Choroid plexus epithelial cell (primary cell): ENCODE results near the gene AAMP.

Experiments used
- DNase-seq: peaks from one replicate; pipeline ENCODE4 v3.0.0-alpha.2; 2010; ENCODE audit warnings: low read depth
- H3K4me3 ChIP-seq: 2 replicates; pipeline ENCODE4 v1.5.1; 2011; ENCODE audit warnings: low read depth, mild to moderate bottlenecking, control low read depth, low read length, moderate library complexity
- TF ChIP-seq, protein P1 (sequence below): conservative IDR thresholded peaks from 2 replicates; pipeline ENCODE4 v1.5.1; 2011; ENCODE audit warnings: low read depth, mild to moderate bottlenecking, control low read depth, inconsistent platforms, low read length, moderate library complexity

AAMP gene

GRCh38 chr2:218260742-218261422 is 9.1 kb downstream of the AAMP start, which contains the start of gene GPBAR1:
Gene GPBAR1 (plus strand): TSS chr2:218261015. CDS start chr2:218262725, 1,710 bp downstream.
- TF ChIP-seq, protein P1, sequence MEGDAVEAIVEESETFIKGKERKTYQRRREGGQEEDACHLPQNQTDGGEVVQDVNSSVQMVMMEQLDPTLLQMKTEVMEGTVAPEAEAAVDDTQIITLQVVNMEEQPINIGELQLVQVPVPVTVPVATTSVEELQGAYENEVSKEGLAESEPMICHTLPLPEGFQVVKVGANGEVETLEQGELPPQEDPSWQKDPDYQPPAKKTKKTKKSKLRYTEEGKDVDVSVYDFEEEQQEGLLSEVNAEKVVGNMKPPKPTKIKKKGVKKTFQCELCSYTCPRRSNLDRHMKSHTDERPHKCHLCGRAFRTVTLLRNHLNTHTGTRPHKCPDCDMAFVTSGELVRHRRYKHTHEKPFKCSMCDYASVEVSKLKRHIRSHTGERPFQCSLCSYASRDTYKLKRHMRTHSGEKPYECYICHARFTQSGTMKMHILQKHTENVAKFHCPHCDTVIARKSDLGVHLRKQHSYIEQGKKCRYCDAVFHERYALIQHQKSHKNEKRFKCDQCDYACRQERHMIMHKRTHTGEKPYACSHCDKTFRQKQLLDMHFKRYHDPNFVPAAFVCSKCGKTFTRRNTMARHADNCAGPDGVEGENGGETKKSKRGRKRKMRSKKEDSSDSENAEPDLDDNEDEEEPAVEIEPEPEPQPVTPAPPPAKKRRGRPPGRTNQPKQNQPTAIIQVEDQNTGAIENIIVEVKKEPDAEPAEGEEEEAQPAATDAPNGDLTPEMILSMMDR, result no peak
- H3K4me3 ChIP-seq, result no peak within 1 kb of the TSS
- DNase-seq, result no peak

DNA sequence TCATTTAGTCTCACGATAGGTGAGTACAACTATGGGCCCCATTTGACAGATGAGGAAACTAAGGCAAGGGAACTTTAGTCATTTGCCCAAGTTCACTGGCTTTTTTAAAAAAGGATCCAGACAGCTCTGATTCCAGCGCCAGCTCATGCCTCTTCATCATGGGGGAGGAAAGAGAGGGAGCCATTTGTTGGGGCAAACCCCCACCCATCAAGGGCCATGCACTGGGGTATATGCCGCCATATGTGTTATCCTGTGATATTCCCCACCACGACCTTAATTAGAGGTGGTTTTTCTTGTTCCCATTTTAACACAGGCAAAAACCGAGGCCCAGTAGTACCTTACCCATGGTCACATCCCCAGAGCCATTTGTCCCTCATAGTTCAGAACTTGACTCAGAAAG is 9.8 kb downstream of the AAMP start:
- H3K4me3 ChIP-seq, result no peak overlapping the region
- TF ChIP-seq, protein P1, result no peak
- DNase-seq, result no peak

DNA sequence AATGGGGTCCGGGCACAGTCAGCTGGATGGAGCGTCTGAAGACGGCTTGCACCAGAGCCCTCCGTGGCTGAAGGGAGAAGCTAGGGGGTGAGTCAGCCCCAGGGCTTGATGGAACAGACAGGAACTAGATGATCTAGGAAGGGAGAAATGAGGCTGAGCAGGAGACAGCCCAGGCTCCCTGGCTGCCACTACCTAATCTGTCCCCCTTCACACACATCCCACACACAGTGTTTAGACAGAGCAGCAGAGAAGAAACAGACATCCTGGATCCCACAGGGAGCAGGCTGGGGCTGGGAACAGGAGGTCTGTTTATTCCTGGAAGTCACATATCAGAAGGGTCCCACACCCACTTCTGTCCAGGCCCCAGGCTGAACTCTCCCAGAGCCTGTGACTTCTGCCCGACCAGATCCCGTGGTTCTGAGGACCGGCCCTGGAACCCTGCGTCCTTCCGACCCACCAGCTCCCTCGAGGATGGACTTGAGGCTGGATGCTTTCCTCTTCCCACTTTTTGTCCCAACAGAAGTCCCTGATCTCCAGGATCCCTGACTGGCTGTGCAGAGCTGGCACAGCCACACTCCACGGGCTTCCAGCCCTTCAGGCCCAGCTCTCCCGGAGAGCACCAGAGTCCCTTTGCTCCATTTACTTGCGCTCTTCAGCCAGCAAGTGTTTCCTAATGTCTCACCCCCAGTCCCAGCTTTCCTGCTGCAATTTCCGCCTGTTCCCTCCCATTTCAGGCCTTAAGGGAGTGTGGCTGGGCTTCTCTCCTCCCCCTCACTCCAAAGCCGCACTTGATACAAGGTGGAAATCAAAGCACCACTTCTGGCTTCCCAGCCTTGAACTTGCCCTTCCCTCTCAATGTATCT is 10.6 kb downstream of the AAMP start:
- H3K4me3 ChIP-seq, result no peak overlapping the region
- DNase-seq, result peak; percentile 79
- TF ChIP-seq, protein P1, result no peak

DNA sequence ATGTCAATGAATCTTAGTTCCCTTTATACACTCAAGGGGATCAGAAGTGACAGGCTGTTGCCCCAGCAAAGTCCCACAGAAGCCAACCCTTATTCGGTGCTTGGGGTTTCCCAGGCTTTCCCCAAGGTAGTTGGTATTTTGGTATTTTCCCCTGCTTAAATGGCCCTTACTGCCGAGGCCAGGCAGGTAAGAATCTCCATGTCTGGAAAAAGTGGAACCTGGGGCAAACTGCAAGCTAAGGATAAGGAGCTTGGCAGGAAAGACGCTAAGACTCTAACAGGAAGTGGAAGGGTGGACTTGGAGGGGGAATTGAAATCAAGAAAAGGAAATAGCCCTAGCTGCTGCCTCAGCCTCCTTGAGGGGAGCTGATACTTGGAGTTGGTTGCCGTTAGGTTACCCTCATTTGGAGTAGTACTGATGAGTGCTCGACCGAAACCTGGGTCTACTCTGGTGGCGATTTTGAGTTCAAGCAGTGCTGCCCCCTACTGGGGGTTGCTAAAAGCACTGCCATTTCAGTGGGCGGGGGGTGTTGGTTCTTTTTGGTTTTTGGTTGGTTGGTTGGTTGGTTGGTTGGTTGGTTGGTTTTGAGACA is 12.5 kb downstream of the AAMP start:
- peak; percentile 46 for DNase-seq
- H3K4me3 ChIP-seq, result no peak overlapping the region

GRCh38 chr2:218256612-218257350 is 13.2 kb downstream of the AAMP start:
- no peak overlapping the region for H3K4me3 ChIP-seq
- TF ChIP-seq, protein P1, result no peak
- no peak for DNase-seq

More for the DNA sequence above, 12.5 kb downstream of the AAMP start:
- TF ChIP-seq, protein P1, result peak; percentile 77

DNA sequence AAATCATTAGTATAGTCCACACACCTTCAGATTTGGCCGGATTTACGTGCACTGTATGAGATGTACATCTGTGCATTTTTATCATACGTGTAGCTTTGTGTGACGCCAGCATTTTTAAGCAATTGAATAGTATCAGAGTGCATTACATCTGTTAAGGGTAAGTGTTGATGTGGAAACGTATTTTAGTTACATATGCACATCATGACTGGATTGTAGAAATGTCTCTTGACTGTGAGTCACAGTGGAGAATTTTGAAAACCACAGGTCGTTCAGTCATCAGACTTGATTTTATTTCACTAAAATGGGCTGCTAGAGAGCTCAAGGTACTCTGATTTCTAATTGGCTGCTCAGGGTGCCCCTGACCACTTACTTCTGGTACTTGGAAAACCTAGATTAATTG is 14.5 kb downstream of the AAMP start:
- no peak overlapping the region for H3K4me3 ChIP-seq
- DNase-seq, result peak; percentile 59
- TF ChIP-seq, protein P1, result no peak
